BJ (cell line): Measurements from ENCODE around the gene PPT1. TPM values are rescaled to one million over a fixed set of nuclear protein-coding genes. Genes with fewer than 3 reads are reported as not detected.

ENCODE experiments used
- CTCF ChIA-PET: fragments of 350-600 bp; formaldehyde crosslinking; extraction: SDS; loops from one replicate; lab custom pipeline; 2021; ENCODE audit warnings: antibody characterized with exemption, inconsistent platforms; lab: Yijun Ruan, JAX
- POLR2A ChIA-PET: fragments of 300-600 bp; sonication (Branson Sonifier 250); formaldehyde crosslinking; extraction: SDS; loops from one replicate; lab custom pipeline; 2021; ENCODE audit warnings: antibody characterized with exemption; lab: Charles Lee
- DNase-seq: peaks from one replicate; pipeline ENCODE4 v3.0.0-alpha.2; 2011; ENCODE audit warnings: low read depth
- H3K27me3 ChIP-seq: 2 replicates; pipeline ENCODE4 v1.6.0; 2011; ENCODE audit warnings: low read length; ENCODE audit not compliant: control insufficient read depth, insufficient read depth
- H3K36me3 ChIP-seq: 2 replicates; pipeline ENCODE4 v1.5.1; 2011; ENCODE audit warnings: low read length; ENCODE audit not compliant: control insufficient read depth, insufficient read depth
- H3K4me3 ChIP-seq: 2 replicates; pipeline ENCODE4 v1.5.1; 2011; ENCODE audit warnings: low read depth, mild to moderate bottlenecking, control low read depth, low read length
- CTCF ChIP-seq: IDR thresholded peaks from 2 replicates; pipeline ENCODE4 v1.5.1; 2011; ENCODE audit warnings: low read depth, mild to moderate bottlenecking, control low read depth, inconsistent platforms, low read length, moderate library complexity; ENCODE audit not compliant: insufficient read depth
- polyA plus RNA-seq: library from polyadenylated mRNA; depleted of rRNA; stranded (reverse); fragments of >200 nt; gene quantifications from 2 replicates; pipeline ENCODE4 v1.2.3, GENCODE V29; 2011

The PPT1 gene
- polyA plus RNA-seq, 1 experiment: 46.6 TPM

- CTCF ChIA-PET: no interaction called here
- TF ChIP-seq CTCF: no peak
- POLR2A ChIA-PET: no interaction called here
- Histone ChIP-seq H3K4me3 (no peak overlapping the region), H3K36me3 (0 out of 2 replicates have a peak, but pooled peaks cover 1% of the 10 kb centered on the region), H3K27me3 (no peaks in the 10 kb centered on the region)
- DNase-seq: no peak
Measured at GRCh38 chr1:40045182-40045581, 51.9 kb downstream of the PPT1 start.

GRCh38 chr1:40044110-40044509, 52.9 kb downstream of the PPT1 start:
- Histone ChIP-seq H3K36me3 (0 out of 2 replicates have a peak, but pooled peaks cover 1% of the 10 kb centered on the region), H3K27me3 (no peaks in the 10 kb centered on the region), H3K4me3 (no peak overlapping the region)
- CTCF ChIA-PET: no interaction called here
- POLR2A ChIA-PET: no interaction called here
- DNase-seq: no peak
- no peak for TF ChIP-seq CTCF

- no peak for TF ChIP-seq CTCF
- no peak overlapping the region for H3K4me3 ChIP-seq
- POLR2A ChIA-PET: no interaction called here
- H3K36me3 ChIP-seq: 0 out of 2 replicates have a peak, but pooled peaks cover 1% of the 10 kb centered on the region
- CTCF ChIA-PET: no interaction called here
- DNase-seq: no peak
- H3K27me3 ChIP-seq: no peaks in the 10 kb centered on the region
Measured at GRCh38 chr1:40042341-40042740, 54.7 kb downstream of the PPT1 start.

- ChIA-PET CTCF (interaction anchor here (0.9 to 2.7 kb wide), 2 partner anchors 9 to 122 kb away, joined by 3 to 8 read pairs; no protein-coding TSS in a partner anchor), POLR2A (no interaction called here)
- DNase-seq: no peak
- H3K27me3 ChIP-seq: no peaks in the 10 kb centered on the region
- 0 out of 2 replicates have a peak, but pooled peaks cover 1% of the 10 kb centered on the region for H3K36me3 ChIP-seq
- no peak for TF ChIP-seq CTCF
- peak overlapping the region; percentile 97 for H3K4me3 ChIP-seq
Measured at GRCh38 chr1:40041466-40041838, 55.6 kb downstream of the PPT1 start.

- TF ChIP-seq CTCF: no peak
- peak; percentile 92 for DNase-seq
- ChIA-PET POLR2A (interaction anchor here (0.6 to 0.8 kb wide), 5 partner anchors 9 to 1673 kb away, joined by 3 to 7 read pairs (median 3); no protein-coding TSS in a partner anchor), CTCF (interaction anchor here (0.7 to 2.7 kb wide), 4 partner anchors 10 to 121 kb away, joined by 3 to 8 read pairs (median 4); no protein-coding TSS in a partner anchor)
- Histone ChIP-seq H3K27me3 (no peaks in the 10 kb centered on the region), H3K4me3 (peak within 1 kb of the TSS; percentile 97), H3K36me3 (0 out of 2 replicates have a peak, but pooled peaks cover 1% of the 10 kb centered on the region)
Measured at GRCh38 chr1:40040511-40041465, 56.3 kb downstream of the PPT1 start, which contains the start of gene CAP1. Gene CAP1 (plus strand): TSS chr1:40040729. CDS start chr1:40059347, 18,618 bp downstream.
